NCI-H345 (cell line): ENCODE measurements around the gene SNX8.

ENCODE experiments used
- DNase-seq: peaks from one replicate; lab custom pipeline; 2025; lab: John Stamatoyannopoulos, UW

The SNX8 gene

DNA sequence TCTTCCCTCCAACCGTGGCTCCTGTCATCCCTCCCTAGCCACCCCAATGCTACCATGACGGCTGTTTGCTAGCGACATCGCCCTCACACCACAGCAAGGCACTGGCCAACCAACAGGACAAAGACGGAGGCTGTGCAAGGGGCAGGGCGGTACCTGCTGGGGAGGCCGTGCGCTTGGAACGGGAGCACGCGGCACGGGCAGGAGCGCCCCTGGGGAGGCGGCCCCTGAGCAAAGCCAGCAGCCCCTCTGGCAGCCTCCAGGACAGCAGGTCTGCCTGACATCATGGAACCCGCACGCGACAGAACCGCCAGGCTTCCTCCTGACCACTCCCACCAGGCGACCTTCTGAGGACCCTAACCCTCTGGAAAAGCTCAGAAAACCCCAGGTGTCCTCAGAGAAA, 94.2 kb downstream of the SNX8 start:
- DNase-seq, result no peak

DNA sequence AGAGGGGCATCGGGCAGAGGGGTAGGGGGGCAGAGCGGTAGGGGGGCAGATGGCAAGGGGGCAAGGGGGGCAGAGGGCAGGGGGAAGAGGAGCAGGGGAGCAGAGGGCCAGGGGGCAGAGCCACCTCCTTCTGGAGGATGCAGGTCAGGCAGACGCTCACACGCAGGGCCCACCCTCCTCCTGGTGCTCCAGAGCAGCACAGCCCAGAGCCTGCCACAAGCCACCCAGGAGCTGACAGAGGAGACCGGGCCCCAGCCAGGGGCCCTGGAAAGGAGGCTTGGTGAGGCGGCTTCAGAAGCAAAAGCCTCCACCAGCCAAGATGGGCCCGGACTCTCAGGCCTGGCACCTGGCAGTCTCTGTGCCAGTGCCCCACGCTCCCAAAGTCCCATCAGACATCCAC, 94.6 kb downstream of the SNX8 start:
- DNase-seq, result no peak

DNA sequence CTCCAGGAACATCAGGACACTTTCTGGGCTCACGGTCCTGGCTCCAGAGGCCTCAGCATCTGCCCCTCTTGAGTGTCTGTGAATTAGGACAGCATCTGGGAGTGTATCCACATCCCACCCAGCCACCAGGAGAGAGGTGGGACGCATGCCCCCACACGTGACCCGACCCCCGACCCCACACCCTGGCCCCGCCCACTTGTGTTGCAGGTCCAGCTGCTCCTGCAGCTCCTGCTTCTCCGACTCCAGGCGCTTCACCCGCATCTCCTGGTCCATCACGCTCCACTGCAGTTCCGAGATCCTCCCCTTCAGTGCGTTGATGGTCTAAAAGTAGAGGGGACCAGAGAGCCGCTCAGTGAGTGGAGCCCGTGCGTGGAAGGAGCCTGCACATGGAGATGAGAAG, 95.1 kb downstream of the SNX8 start:
- no peak for DNase-seq

DNA sequence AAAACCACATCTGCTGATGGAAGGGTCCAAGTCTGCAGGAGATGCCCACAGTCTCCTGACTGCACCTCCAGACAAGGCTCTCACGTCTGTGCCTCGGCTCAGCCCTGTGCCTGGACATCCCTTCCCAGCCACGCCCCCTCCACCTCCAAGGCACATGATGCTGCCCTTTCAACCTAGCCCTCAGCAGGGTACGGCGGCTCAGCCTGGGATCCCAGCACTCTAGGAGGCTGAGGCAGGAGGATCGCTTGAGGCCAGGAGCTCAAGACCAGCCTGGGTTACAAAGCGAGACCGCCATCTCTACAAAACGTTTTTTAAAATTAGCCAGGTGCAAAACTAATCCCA, 95.8 kb downstream of the SNX8 start:
- DNase-seq, result no peak

DNA sequence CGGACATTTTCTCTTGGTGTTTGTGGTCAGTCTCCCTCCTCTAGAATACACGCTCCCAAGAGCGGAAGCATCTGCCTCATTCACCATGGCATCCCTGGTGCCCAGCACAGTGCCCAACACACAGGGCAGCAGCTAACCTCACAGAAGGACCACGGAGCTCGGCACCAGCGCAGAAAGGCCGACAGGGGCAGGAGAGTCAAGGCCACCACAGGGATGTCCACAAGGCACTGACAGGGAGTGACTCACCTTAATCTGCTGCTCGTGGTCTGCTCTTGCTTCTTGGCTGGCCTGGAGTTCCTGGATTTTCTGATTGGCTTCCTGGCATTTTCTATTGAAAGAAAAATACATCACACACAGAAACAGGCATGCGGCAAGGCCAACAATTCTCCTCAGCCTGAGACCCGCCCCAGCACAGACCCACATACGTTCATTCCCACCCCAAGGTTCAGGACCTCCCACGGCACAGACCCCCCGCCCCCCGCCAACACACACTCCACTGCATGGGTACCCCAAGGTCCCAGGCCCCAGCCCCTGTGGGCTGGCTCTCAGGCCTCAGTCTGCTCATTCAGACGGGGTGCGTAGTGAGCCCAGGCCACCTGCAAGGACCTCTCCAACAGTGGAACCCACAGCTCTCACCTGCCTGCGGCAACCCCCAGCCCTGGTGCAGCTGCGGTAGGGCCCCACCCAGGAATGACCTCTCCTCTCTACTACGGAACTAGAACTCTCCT, 96.4 kb downstream of the SNX8 start:
- DNase-seq, result no peak

DNA sequence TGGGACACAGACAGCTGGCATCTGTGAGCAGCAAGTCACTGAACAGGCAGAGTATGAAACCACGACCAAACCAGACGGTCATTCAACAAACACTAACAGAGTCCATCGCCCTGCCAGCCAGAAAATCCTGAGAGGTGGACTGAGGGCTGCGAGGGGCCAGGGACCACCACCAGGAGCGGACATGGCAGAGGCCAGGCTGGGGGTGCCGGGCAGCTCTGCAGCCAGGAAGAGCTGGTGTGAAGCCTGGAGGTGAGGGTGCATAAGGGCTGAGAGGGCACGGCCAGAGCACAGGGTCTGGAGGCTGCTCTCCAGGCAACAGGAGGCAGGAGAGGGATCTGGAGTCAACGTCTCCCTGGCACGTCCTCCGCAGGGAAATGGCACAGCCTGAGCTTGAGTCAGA, 97.0 kb downstream of the SNX8 start:
- DNase-seq, result no peak

DNA sequence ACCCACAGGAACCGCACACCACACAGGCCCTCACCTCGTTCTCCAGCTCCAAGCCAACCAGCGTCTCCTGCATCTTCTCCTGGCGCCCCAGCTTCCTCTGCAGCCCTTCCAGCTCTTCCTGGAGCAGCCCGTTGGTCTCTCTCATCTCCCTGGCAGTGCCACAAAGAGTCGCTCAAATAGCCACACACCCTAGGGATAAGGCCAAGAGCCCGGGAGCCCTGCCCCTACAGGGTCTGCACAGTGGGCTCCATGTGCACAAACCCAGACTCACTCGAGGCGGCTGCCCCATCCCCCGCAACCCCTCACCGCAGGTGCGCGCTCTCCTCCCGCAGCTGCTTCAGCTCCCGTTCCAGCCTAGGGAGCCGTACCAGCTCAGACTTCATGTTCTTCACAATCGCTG, 98.4 kb downstream of the SNX8 start:
- DNase-seq, result no peak

DNA sequence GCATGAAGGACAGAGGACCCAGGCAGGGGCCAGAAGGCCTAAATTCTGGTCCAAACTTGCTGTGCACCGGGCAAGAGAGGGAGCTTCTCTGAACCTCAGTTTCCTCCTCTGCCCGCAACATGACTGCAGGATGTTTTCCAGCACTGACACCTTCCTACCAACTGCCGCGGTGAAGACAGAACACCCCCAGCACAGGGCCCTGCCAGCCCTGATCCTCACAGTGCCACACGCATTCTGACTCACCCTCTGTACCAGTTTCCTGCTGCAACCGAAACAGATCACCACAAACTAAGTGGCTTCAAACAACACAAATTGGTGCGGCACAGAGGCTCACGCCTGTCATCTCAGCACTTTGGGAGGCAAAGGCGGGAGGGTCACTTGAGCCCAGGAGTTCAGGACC, 99.6 kb downstream of the SNX8 start:
- no peak for DNase-seq

DNA sequence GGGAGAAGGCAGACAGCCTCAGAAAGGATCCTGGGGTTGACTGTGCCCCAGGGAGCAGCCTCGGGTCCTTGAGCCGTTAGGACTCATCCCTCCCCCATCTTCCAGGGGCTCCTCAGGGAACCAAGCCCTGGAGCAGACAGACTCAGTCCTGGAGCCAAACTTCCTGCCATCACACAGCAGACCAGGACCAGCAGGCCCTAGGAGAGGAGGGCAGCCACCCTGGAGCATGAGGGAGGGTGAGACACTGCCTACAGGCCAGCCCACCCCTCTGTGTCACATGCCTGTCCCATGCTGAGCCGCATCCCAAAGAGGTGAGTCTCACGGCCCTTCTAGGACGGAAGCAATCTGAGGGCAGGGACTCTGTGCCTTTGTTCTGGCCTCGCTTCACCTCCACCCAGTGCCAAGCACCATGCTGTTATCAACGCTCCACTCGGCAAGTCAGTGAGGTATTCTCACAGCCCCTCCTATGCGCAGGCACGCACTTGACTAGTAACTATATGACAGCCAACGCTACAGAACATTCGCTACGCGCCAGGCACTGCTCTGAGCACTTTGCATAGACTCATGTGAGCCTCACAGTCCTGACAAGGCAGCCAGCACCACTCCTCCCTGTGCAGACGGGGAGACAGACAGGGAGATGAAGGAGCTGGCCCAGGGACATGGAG, 100.6 kb downstream of the SNX8 start:
- no peak for DNase-seq

DNA sequence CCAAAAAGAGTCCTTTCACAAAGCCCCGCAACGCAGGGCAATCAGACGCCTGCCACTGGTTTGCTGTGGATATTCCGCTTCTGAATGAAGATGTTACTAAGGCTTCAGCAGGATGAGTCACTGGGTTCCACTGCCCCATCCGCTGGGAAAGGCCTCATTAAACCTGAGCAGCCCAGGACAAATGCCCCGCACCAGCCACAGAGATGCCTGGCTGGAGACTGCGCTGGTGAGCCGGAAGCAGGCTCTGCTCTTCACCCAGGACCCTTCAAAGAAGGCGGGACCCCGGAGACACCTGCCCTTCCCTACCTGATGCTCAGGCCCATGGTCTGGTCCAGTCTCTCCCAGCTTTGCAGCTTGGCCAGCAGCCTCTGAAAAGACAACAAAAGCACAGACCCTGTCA, 101.3 kb downstream of the SNX8 start:
- no peak for DNase-seq

DNA sequence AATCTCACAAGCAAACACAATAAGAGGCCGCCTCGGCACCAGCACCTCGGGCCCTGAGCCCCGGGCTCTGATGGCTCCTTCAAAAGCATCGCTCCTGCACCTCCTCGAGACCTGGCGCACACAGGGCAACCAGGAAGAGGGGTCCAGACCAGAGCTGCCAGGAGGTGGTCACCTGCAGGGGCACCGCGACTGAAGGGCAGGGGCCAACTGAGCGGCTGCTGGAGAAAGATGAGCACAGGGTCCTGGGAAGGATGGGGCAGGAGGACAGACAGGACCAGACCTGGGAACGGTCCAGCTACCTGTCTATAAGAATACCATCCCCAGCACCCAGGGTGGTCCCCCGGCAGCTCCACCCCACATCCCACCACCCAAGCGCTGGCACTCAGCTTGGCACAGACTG, 102.3 kb downstream of the SNX8 start:
- DNase-seq, result no peak

DNA sequence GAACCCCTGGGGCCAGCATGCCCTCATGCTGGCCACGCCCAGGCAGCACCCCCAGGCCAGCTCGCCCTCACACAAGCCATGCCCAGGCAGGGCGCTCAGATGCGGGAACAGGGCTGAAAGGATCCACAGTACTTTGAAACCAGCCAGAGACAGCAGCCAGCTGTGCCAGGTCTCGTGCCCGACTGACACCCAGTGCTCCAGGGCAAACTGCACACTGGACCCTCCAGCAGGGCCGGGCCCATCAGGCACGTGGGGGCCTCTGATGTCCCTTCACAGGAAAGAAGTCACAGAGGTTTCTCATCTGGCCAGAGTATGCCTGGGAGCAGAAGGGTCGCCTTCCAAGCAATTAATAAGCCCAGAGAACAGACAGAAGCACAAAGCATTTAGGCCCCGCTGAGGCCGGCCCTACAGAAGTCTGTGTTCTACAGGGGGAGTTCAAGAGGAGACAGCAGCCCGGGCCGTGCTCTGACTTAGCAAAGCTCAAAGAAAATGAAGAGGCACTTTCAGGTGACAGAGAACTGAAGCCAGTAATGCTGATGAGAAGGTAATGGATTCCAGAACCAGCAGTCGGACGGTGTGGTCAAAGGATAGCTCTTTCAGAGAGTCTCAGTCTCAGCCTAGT, 102.9 kb downstream of the SNX8 start:
- no peak for DNase-seq

DNA sequence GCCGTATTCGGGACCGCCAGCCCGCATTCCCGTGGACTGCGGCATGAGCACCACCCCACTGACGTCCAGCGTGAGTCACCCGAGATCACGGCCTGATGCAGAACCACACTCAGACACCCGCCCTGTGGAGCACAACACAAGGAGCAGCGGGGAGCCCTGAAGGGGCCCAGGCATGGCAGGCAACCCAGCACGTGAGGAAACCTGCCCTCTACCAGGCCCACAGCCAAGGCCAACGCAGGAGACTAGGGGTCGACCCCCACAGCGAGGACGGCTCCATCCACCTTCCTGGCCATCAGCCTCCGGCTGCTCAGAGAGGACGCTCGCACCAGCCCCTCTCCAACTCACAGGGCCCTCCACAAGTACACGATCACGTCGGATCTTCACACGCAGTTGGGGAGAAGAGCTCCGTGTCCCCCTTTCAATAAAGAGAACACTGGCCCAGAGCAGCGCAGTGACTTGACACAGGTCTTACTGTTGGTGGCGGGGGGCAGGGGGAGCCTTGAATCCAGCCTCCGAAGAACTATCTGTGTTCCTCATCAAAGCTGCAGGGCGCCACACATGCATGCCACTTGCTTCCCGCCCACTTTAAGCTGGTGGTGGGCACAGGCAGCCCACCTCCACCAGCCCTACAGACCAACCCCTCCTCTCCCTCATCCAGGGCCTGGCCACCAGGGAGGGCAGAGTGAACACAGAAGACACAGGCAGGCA, 103.5 kb downstream of the SNX8 start:
- no peak for DNase-seq

DNA sequence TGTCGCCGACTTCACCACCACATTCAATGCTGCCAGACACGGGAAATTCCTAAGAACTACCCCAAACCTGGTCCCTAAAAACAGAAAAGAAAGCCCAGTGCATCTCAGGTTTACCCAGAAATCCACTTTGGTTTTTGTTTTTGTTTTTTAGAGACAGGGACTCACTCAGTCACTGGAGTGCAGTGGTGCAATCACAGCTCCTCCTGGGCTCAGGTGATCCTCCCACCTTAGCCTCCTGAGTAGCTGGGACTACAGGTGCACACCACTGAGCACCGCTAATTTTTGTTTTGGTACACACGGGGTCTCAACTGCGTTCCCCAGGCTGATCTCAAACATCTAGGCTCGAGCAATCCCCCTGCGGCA, 104.3 kb downstream of the SNX8 start:
- no peak for DNase-seq

DNA sequence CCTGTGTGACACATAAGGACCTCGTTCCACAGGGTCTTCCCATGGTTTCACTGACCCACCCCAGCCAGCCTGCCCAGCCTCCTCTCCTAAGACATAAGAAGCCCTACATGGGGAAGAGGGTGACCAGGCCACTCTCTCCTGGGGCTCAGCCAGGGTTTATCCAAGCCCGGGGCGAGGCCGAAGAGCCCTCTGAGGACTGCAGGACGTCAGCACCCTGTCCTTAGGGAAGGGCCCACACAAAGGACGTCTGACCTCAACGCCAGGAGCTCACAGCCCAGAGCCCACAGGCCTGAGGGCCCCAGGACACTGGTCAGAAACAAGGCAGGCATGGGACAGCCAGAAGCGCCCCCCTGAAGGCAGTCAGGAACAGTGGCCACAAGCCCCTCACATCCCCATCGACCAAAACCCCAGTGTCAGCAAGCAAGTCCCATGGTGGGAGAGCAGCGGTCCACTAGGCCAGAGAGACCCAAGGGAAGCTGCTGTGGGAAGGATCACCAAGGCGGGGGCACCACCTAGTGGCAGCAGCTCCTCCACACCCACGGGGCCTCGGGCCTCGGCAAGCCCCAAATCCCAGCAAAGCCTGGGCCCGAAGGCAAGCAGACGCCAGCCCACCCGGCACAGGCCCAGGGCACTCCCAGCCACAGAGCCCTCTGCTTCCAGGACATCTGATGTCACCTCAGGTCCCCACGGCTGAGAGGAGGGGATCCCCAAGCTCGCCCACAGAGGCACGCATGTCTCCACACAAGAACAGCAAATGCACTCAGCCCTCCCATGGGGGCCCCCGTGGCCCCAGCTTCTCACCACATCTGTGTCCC, 104.9 kb downstream of the SNX8 start:
- peak; percentile 36 for DNase-seq

DNA sequence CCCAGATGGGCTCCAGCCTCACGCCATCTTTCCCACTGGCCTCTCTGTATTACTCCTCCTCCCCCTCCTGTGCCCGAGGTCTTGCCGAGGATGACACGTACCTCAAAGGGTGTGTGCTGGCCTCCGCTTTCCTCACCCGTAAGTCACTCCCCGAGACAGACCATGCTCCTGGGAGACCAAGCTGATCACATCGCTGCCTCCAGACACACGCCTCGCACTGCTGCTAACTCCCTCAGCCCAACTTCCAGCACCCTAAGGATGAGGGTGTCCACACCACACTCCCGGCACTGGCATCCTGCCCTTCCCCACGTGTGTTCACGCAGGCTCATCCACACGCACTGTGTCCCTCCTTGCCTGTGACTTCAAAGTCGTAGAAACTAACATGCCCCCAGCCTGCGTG, 105.5 kb downstream of the SNX8 start:
- no peak for DNase-seq

DNA sequence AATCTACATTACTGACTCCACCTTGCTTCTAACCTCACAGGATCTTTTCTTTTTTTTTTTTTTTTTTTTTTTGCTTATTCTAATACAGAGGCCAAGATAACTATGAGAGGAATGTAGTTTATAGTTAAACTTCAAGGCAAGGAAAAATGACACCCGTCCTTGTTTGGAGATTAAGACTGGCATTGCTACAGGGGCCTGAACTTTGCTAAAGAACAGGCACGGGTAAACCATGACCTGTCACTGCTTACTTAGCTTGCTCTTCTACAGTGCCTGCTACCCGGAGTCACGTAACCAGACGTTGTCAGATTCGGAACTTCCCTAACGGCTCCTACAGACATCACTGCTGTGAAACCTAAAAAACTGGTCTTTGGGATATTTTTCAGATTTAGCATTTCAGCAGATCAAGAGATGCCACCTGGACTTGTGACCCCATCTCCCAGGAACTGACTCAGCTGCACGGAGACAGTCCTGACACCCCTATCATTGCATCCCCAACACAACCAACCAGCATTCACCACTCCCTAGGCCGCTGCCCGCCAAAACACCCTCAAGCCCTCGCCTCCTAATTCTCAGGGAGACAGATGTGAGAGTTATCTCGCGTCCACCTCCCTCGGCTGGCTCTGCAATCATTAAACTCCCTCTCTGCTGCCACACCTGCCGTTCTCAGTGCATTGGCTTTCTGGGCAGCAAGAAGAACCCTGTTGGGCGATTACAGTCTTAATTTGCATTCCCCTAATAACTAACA, 109.0 kb downstream of the SNX8 start:
- no peak for DNase-seq

DNA sequence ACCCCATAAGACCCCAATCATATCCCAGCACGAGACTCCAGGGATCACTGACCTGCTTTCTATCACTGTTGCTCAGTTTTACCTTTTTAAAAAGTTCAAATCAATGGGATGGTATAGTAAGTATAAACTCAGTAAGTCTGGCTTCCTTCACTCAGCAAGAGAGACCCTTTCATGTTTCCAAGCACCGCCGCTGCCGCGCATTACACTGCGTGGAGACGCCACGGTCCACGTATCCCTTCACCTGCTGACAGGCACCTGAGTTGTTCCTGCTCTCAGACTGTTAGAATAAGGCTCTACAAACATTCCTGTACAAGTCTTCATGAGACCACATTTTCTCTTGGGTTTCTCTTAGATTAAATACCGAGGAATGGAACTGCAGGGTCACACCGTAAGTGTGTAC, 109.8 kb downstream of the SNX8 start:
- DNase-seq, result no peak

DNA sequence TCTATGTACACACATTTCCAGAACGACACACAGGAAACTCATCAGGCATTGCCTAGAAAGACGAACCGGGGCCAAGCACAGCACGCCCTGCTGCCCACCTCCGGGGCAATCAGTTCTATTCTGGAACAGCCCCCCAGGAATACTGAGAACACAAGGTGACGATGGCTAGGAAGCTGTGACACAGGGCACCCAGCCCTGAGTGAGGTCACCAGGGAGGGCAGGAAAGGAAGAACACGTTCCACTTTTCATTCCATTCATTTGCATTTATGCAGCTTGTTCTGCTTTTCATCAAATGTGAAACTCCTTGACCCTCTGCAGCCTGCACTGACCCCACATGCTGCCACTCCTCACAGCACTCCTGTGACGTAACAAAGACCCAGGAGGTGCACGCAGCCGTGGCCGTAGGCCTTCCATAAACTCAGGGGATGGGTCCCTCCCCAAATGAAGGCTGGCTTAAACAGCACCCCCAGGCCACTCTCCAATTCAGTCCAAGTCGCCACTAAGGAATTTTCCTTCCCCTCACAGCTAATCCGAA, 110.4 kb downstream of the SNX8 start:
- no peak for DNase-seq

DNA sequence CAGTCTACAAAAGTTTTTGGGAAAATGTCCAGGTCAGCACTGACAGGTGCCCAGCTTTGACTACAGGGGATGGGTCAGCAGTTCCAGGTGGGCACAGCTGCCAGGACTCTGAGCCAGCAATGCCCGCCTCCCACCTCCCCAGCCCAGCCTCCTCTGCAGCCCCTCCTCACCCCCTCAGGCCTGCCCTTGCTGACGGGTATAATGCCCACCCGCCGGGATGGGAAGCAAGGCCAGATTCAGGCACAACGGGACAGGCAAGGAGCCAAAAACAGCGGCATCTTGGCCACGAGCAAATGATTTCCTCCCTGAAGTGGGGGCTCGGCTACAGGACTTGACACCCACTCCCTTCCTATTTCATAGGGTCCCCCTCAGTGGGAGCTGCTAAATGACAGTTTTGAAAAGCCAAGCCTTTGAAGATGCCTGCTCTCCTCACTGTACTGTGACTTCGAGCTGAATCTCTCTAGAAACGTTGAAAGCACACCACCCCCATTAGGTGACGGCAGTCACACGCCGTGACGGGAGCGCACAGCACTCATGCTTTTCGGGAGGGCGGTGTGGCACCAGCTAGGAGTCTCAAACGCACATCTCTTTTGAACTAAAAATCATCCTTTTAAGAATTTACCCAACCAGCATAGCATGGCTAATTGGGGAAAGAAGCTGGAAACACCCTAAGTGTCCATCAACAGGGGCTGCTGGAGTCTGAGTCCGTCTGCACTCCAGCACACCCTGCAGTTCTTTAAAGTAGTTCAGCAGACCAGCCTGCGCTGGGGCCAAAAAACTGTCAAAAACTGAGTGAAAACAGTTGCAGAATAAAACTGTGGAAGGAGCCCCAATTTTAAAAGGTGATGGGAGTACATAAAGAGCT, 111.1 kb downstream of the SNX8 start:
- DNase-seq, result no peak
